Heart left ventricle (tissue), 13 donors: ENCODE measurements around the gene BRK1.

Experiments
- CTCF ChIP-seq, 12 donors: fragments of 200-600 bp; sonication (generic) in 4 of 12; IDR thresholded peaks; one replicate each; pipeline versions ENCODE4 v1.5.0 to v1.8.0; 2018 to 2022; ENCODE audit warnings: antibody characterized with exemption in 12 of 12, mild to moderate bottlenecking in 5 of 12
- POLR2A ChIP-seq, 2 donors: fragments of 450-650 bp; IDR thresholded peaks; one replicate each; pipeline ENCODE4 v1.6.1; 2017; ENCODE audit warnings: antibody characterized with exemption in 2 of 2, mild to moderate bottlenecking in 2 of 2, moderate library complexity in 2 of 2
- donor health status: ischemic (EF 13 %, LVEDD 7.1; RV severe dilation, severe dysfunction).
- donor health status: DM: no; HTN: yes; CAD: no.
- donor health status: DM: no; HTN: no; CAD: no.
- donor health status: ischemic (EF 25% LVEDD 6.9; RV normal size, moderate dysfunction).
- donor health status: ischemic (EF 25% LVEDD 5.7; RV mildly dilated, moderate dysfunction).
- donor health status: ischemic (EF 35%, LVEDD 5.7; RV mildly dilated, moderate dysfunction).
- donor health status: nonischemic (EF 11% LVEDD 7.7; RV severe dilation, severe dysfunction).
- donor health status: DM: yes; HTN: yes; CAD: no.
- donor health status: PGD.
- donor health status: ischemic (EF 29% LVEDD 5.4; RV normal size, mild dysfunction).
- donor health status: nonischemic (EF 23%, LVEDD 6.1; RV moderate dilation, normal function).

GRCh38 chr3:10090179-10090578 lies 25.3 kb upstream of the BRK1 start:
- no peak for TF ChIP-seq CTCF (IDR thresholded peaks at IDR 0.05)
- TF ChIP-seq POLR2A (IDR thresholded peaks at IDR 0.05) = no peak
